ENCODE measurements around the gene ETF1. TPM values are rescaled to one million over a fixed set of nuclear protein-coding genes. Genes with fewer than 3 reads are reported as not detected.

The ETF1 gene
- total RNA-seq, 4 donors from 2014 or later: 64.9 to 84.9 (median 80.4) TPM

DNA sequence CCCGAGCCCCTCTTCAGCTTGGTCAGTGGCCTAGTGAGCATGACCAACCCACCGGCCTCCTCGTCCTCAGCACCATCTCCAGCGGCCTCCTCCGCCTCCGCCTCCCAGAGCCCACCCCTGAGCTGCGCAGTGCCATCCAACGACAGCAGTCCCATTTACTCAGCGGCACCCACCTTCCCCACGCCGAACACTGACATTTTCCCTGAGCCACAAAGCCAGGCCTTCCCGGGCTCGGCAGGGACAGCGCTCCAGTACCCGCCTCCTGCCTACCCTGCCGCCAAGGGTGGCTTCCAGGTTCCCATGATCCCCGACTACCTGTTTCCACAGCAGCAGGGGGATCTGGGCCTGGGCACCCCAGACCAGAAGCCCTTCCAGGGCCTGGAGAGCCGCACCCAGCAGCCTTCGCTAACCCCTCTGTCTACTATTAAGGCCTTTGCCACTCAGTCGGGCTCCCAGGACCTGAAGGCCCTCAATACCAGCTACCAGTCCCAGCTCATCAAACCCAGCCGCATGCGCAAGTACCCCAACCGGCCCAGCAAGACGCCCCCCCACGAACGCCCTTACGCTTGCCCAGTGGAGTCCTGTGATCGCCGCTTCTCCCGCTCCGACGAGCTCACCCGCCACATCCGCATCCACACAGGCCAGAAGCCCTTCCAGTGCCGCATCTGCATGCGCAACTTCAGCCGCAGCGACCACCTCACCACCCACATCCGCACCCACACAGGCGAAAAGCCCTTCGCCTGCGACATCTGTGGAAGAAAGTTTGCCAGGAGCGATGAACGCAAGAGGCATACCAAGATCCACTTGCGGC lies 75.9 kb downstream of the ETF1 start:
- WGBS, 2 donors: 93 to 94% methylated on average over 45 of the region's 45 CpGs
- Histone ChIP-seq H3K36me3 (peaks cover 0 to 15% of the 10 kb centered on the region in 2 donors), H3K4me3 (replicated peaks in 1 of 3) (peak overlapping the region in 2 of 3 donors; percentile 48 to 91), H3K27ac (no peak overlapping the region), H3K9me3 (no peaks in the 10 kb centered on the region), H3K27me3 (no peaks in the 10 kb centered on the region), H3K4me1 (peaks cover 11 to 36% of the 10 kb centered on the region in 2 donors)
- intact Hi-C loops (cut with DNase I): no loop called here
- TF ChIP-seq CTCF (IDR thresholded peaks at IDR 0.05) (no peak), POLR2A (IDR thresholded peaks at IDR 0.05) (no peak)
- peak in 1 of 2 donors; percentile 16 for DNase-seq

GRCh38 chr5:138466125-138466899 lies 76.7 kb downstream of the ETF1 start:
- no peaks in the 10 kb centered on the region for H3K27me3 ChIP-seq
- H3K27ac ChIP-seq: peak overlapping the region in 1 of 3 donors; percentile 98
- peaks cover 0 to 15% of the 10 kb centered on the region in 2 donors for H3K36me3 ChIP-seq
- 20 to 35% methylated on average over 18 to 35 of the region's 39 CpGs for WGBS, 2 donors
- no peak for DNase-seq
- H3K9me3 ChIP-seq: no peaks in the 10 kb centered on the region
- intact Hi-C loops (cut with DNase I): no loop called here
- TF ChIP-seq POLR2A (IDR thresholded peaks at IDR 0.05) (no peak), CTCF (IDR thresholded peaks at IDR 0.05) (peak in 2 of 6 experiments; percentile 0 to 3)
- peaks cover 11 to 35% of the 10 kb centered on the region in 2 donors for H3K4me1 ChIP-seq
- H3K4me3 ChIP-seq (replicated peaks in 1 of 3): peak overlapping the region; percentile 48 to 91 (median 64)

DNA sequence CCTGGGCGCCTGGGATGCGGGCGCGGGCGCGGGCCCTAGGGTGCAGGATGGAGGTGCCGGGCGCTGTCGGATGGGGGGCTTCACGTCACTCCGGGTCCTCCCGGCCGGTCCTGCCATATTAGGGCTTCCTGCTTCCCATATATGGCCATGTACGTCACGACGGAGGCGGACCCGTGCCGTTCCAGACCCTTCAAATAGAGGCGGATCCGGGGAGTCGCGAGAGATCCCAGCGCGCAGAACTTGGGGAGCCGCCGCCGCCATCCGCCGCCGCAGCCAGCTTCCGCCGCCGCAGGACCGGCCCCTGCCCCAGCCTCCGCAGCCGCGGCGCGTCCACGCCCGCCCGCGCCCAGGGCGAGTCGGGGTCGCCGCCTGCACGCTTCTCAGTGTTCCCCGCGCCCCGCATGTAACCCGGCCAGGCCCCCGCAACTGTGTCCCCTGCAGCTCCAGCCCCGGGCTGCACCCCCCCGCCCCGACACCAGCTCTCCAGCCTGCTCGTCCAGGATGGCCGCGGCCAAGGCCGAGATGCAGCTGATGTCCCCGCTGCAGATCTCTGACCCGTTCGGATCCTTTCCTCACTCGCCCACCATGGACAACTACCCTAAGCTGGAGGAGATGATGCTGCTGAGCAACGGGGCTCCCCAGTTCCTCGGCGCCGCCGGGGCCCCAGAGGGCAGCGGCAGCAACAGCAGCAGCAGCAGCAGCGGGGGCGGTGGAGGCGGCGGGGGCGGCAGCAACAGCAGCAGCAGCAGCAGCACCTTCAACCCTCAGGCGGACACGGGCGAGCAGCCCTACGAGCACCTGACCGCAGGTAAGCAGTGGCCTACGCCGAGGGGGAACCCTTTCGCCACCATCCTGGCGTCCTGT lies 77.5 kb downstream of the ETF1 start, which contains the start of gene EGR1:
Gene EGR1, plus strand, starts transcription at position 219 of the 864 bp plus-strand sequence. Its CDS starts 283 bp downstream, at position 502.
- 3% methylated on average over 7 to 10 of the region's 85 CpGs for whole genome bisulfite sequencing, 2 donors
- Histone ChIP-seq H3K36me3 (peaks cover 0 to 15% of the 10 kb centered on the region in 2 donors), H3K27me3 (no peaks in the 10 kb centered on the region), H3K27ac (peak within 1 kb of the TSS; percentile 97 to 98 (median 97)), H3K9me3 (no peaks in the 10 kb centered on the region), H3K4me3 (replicated peaks in 1 of 3) (peak within 1 kb of the TSS; percentile 48 to 91 (median 64)), H3K4me1 (peaks cover 11 to 35% of the 10 kb centered on the region in 2 donors)
- TF ChIP-seq CTCF (IDR thresholded peaks at IDR 0.05) (peak in 3 of 6 experiments; percentile 9 to 12 (median 9)), POLR2A (IDR thresholded peaks at IDR 0.05) (peak; percentile 99 to 100)
- DNase-seq: peak; percentile 93 to 94
- intact Hi-C loops (cut with DNase I): no loop called here

DNA sequence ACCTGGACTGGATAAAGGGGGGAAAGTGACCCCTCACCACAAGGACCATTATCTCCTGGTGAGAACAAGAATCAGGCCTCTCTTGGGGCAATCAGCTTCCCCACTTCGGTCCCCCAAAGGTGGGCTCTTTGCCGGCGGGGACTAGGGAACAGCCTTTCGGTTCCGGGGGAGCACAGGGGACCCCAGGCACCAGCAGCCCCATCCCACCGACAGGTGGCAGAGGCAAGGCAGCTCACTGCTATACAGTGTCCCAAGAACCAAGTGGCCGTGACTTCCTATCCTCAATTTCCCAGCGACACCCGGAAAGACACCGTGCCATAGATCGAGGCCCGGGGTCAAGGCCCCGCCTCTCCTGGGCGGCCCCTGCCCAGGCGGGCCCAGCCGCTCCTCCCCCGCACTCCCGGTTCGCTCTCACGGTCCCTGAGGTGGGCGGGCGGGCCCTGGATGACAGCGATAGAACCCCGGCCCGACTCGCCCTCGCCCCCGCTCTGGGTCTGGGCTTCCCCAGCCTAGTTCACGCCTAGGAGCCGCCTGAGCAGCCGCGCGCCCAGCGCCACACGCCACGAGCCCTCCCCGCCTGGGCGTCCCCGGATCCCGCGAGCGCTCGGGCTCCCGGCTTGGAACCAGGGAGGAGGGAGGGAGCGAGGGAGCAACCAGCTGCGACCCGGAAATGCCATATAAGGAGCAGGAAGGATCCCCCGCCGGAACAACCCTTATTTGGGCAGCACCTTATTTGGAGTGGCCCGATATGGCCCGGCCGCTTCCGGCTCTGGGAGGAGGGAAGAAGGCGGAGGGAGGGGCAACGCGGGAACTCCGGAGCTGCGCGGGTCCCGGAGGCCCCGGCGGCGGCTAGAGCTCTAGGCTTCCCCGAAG lies 78.4 kb downstream of the ETF1 start:
- H3K27me3 ChIP-seq: no peaks in the 10 kb centered on the region
- 1 to 2% methylated on average over 9 to 13 of the region's 64 CpGs for WGBS, 2 donors
- peak overlapping the region; percentile 48 to 91 (median 48) for H3K4me3 ChIP-seq (replicated peaks in 1 of 3)
- TF ChIP-seq POLR2A (IDR thresholded peaks at IDR 0.05) (peak in 1 of 2 donors; percentile 65), CTCF (IDR thresholded peaks at IDR 0.05) (peak in 4 of 6 experiments; percentile 14 to 73 (median 24))
- peaks cover 0 to 15% of the 10 kb centered on the region in 2 donors for H3K36me3 ChIP-seq
- peaks cover 11 to 35% of the 10 kb centered on the region in 2 donors for H3K4me1 ChIP-seq
- H3K9me3 ChIP-seq: no peaks in the 10 kb centered on the region
- peak; percentile 98 for DNase-seq
- H3K27ac ChIP-seq: peak overlapping the region; percentile 97 to 98 (median 97)
- intact Hi-C loops (cut with DNase I): no loop called here
